ENCODE measurements around the gene SSR1.

The SSR1 gene

GRCh38 chr6:7238526-7238899 is 74.5 kb downstream of the SSR1 start:
- Histone ChIP-seq H3F3A (ENCODE audit: insufficient read depth, low read length) (no peaks in the 10 kb centered on the region), H3K9ac (ENCODE audit: low read length) (no peak overlapping the region), H3K4me3 (ENCODE audit: low read depth, low read length, poor library complexity, severe bottlenecking) (no peak overlapping the region), H3K9me3 (ENCODE audit: low read length) (no peaks in the 10 kb centered on the region), H3K9me2 (ENCODE audit: low read depth, low read length) (no peaks in the 10 kb centered on the region), H3K4me2 (ENCODE audit: low read length) (no peak overlapping the region), H2AFZ (ENCODE audit: low read length) (no peak overlapping the region), H3K27me3 (ENCODE audit: insufficient read depth, low read length) (no peaks in the 10 kb centered on the region), H3K4me1 (ENCODE audit: insufficient read depth, low read length, severe bottlenecking) (peaks cover 21% of the 10 kb centered on the region), H3K79me2 (ENCODE audit: insufficient read depth, low read length) (no peaks in the 10 kb centered on the region), H3K36me3 (ENCODE audit: insufficient read depth, low read length) (peaks cover 14% of the 10 kb centered on the region; the same call in 1 of the 2 replicates), H3K27ac (ENCODE audit: low read depth, low read length, poor library complexity, severe bottlenecking) (no peak overlapping the region), H4K20me1 (ENCODE audit: insufficient read depth, low read length) (no peaks in the 10 kb centered on the region)
- TF ChIP-seq, protein P1, sequence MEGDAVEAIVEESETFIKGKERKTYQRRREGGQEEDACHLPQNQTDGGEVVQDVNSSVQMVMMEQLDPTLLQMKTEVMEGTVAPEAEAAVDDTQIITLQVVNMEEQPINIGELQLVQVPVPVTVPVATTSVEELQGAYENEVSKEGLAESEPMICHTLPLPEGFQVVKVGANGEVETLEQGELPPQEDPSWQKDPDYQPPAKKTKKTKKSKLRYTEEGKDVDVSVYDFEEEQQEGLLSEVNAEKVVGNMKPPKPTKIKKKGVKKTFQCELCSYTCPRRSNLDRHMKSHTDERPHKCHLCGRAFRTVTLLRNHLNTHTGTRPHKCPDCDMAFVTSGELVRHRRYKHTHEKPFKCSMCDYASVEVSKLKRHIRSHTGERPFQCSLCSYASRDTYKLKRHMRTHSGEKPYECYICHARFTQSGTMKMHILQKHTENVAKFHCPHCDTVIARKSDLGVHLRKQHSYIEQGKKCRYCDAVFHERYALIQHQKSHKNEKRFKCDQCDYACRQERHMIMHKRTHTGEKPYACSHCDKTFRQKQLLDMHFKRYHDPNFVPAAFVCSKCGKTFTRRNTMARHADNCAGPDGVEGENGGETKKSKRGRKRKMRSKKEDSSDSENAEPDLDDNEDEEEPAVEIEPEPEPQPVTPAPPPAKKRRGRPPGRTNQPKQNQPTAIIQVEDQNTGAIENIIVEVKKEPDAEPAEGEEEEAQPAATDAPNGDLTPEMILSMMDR (IDR thresholded peaks at IDR 0.05; ENCODE audit: low read length) = no peak
- TF ChIP-seq EZH2 (IDR thresholded peaks at IDR 0.05; ENCODE audit: borderline replicate concordance, low read length) = no peak

DNA sequence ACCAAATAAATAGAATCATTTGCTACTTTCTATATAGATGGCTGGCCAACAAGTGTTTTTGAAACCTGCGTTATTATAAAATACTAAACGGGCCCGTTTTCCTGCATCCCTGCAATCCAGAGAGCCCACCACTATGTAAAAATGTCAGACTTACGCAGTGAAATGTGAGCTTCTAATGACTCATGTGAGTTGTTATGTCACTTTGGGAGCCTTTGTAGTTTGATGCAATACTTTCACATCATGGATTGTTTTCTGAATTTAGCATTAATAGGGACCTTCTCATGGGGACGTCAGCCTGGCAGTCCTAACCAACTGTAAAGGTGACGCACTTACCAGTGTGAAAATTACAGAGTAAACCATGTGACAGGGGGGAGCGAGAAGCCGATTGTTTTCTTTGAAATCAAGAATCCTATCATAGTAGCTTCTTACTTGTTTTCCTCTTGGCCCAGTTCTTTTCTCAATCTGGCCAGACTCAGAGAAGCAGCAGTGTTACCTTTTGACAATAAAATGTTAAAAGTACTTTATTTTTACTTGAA is 75.3 kb downstream of the SSR1 start:
- H4K20me1 ChIP-seq (ENCODE audit: insufficient read depth, low read length) = no peaks in the 10 kb centered on the region
- no peaks in the 10 kb centered on the region for H3K9me3 ChIP-seq (ENCODE audit: low read length)
- H3K4me3 ChIP-seq (ENCODE audit: low read depth, low read length, poor library complexity, severe bottlenecking) = no peak overlapping the region
- no peak overlapping the region for H2AFZ ChIP-seq (ENCODE audit: low read length)
- no peak overlapping the region for H3K27ac ChIP-seq (ENCODE audit: low read depth, low read length, poor library complexity, severe bottlenecking)
- TF ChIP-seq, protein P1 (IDR thresholded peaks at IDR 0.05; ENCODE audit: low read length) = no peak
- no peak for TF ChIP-seq EZH2 (IDR thresholded peaks at IDR 0.05; ENCODE audit: borderline replicate concordance, low read length)
- no peaks in the 10 kb centered on the region for H3K79me2 ChIP-seq (ENCODE audit: insufficient read depth, low read length)
- H3K9ac ChIP-seq (ENCODE audit: low read length) = no peak overlapping the region
- peaks cover 14% of the 10 kb centered on the region; the same call in 1 of the 2 replicates for H3K36me3 ChIP-seq (ENCODE audit: insufficient read depth, low read length)
- no peaks in the 10 kb centered on the region for H3K27me3 ChIP-seq (ENCODE audit: insufficient read depth, low read length)
- H3F3A ChIP-seq (ENCODE audit: insufficient read depth, low read length) = no peaks in the 10 kb centered on the region
- peaks cover 21% of the 10 kb centered on the region for H3K4me1 ChIP-seq (ENCODE audit: insufficient read depth, low read length, severe bottlenecking)
- no peaks in the 10 kb centered on the region for H3K9me2 ChIP-seq (ENCODE audit: low read depth, low read length)
- no peak overlapping the region for H3K4me2 ChIP-seq (ENCODE audit: low read length)

- H3K27ac ChIP-seq (ENCODE audit: low read depth, low read length, poor library complexity, severe bottlenecking) = no peak overlapping the region
Measured at GRCh38 chr6:7236306-7237209, 76.4 kb downstream of the SSR1 start.

More at GRCh38 chr6:7236306-7237209, 76.4 kb downstream of the SSR1 start:
- Histone ChIP-seq H3K4me3 (ENCODE audit: low read depth, low read length, poor library complexity, severe bottlenecking) (no peak overlapping the region), H3K9ac (ENCODE audit: low read length) (no peak overlapping the region), H3K36me3 (ENCODE audit: insufficient read depth, low read length) (peaks cover 19% of the 10 kb centered on the region; the same call in 1 of the 2 replicates), H3F3A (ENCODE audit: insufficient read depth, low read length) (no peaks in the 10 kb centered on the region), H4K20me1 (ENCODE audit: insufficient read depth, low read length) (no peaks in the 10 kb centered on the region), H3K4me2 (ENCODE audit: low read length) (no peak overlapping the region), H2AFZ (ENCODE audit: low read length) (no peak overlapping the region), H3K79me2 (ENCODE audit: insufficient read depth, low read length) (no peaks in the 10 kb centered on the region), H3K9me3 (ENCODE audit: low read length) (no peaks in the 10 kb centered on the region), H3K9me2 (ENCODE audit: low read depth, low read length) (no peaks in the 10 kb centered on the region), H3K4me1 (ENCODE audit: insufficient read depth, low read length, severe bottlenecking) (peaks cover 21% of the 10 kb centered on the region), H3K27me3 (ENCODE audit: insufficient read depth, low read length) (no peaks in the 10 kb centered on the region)
- no peak for TF ChIP-seq EZH2 (IDR thresholded peaks at IDR 0.05; ENCODE audit: borderline replicate concordance, low read length)
- TF ChIP-seq, protein P1 (IDR thresholded peaks at IDR 0.05; ENCODE audit: low read length) = no peak

Data from OCI-LY1 (cell line).